LNCAP (cell line): Measurements from ENCODE around the gene MBNL2.

Experiments
- CTCF ChIP-seq: fragments of 450-650 bp; IDR thresholded peaks from 2 replicates; pipeline ENCODE4 v1.5.1; 2017; ENCODE audit warnings: mild to moderate bottlenecking

MBNL2 gene

GRCh38 chr13:97257228-97257755, 35.2 kb downstream of the MBNL2 start:
- TF ChIP-seq CTCF = no peak

GRCh38 chr13:97257800-97258799, 36.0 kb downstream of the MBNL2 start:
- no peak for TF ChIP-seq CTCF

GRCh38 chr13:97258801-97259200, 36.7 kb downstream of the MBNL2 start:
- TF ChIP-seq CTCF = no peak

- TF ChIP-seq CTCF = no peak
These were observed 37.3 kb downstream of the MBNL2 start for GRCh38 chr13:97259410-97259797.

- no peak for TF ChIP-seq CTCF
These were observed 37.9 kb downstream of the MBNL2 start for GRCh38 chr13:97259798-97260714.

GRCh38 chr13:97261254-97262005, 39.3 kb downstream of the MBNL2 start:
- TF ChIP-seq CTCF = no peak

- no peak for TF ChIP-seq CTCF
These were observed 39.9 kb downstream of the MBNL2 start for GRCh38 chr13:97262058-97262457.
